Subcutaneous adipose tissue (tissue), 4 donors: ENCODE data around the gene MUC3A. TPM values are rescaled to one million over a fixed set of nuclear protein-coding genes. Genes with fewer than 3 reads are reported as not detected.

Experiments
- total RNA-seq, 4 donors: library from RNA; depleted of rRNA; stranded (reverse); fragments of >200 nt; gene quantifications; one replicate each; pipeline ENCODE4 v1.1.0, GENCODE V29; 2016
- TF ChIP-seq, protein P1 (sequence below): fragments of 450-650 bp; IDR thresholded peaks from one replicate; pipeline ENCODE4 v1.5.1; 2016; ENCODE audit warnings: low read depth, mild to moderate bottlenecking, control low read depth, antibody characterized with exemption, moderate library complexity

Gene MUC3A
- total RNA-seq, 4 donors from 2014 or later: under 0.01 to 0.94 (median 0.24) TPM

DNA sequence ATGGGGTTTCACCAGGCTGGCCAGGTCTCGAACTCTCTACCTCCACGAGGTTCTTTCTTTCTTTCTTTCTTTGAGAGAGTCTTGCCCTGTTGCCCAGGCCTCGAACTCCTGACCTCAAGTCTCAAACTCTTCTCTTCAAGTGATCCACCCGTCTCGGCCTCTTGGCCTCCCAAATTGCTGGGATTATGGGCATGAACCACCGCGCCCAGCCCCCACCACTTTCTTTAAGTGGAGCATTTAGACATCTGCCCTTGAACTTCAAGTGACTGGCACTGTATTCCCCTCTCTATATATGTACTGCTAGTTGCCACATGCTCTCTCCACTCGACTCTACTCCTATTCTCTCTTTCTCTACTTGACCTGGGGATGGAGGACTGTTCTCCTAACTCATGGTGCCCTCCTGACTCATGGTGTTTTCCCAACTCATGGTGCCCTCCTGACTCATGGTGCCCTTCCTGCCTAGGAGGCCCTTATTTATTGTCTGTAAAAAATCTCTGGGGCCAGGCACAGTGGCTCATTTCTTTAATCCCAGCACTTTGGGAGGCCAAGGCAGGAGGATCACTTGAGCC, 34.4 kb upstream of the MUC3A start:
- TF ChIP-seq, protein P1, sequence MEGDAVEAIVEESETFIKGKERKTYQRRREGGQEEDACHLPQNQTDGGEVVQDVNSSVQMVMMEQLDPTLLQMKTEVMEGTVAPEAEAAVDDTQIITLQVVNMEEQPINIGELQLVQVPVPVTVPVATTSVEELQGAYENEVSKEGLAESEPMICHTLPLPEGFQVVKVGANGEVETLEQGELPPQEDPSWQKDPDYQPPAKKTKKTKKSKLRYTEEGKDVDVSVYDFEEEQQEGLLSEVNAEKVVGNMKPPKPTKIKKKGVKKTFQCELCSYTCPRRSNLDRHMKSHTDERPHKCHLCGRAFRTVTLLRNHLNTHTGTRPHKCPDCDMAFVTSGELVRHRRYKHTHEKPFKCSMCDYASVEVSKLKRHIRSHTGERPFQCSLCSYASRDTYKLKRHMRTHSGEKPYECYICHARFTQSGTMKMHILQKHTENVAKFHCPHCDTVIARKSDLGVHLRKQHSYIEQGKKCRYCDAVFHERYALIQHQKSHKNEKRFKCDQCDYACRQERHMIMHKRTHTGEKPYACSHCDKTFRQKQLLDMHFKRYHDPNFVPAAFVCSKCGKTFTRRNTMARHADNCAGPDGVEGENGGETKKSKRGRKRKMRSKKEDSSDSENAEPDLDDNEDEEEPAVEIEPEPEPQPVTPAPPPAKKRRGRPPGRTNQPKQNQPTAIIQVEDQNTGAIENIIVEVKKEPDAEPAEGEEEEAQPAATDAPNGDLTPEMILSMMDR: no peak

GRCh38 chr7:100921039-100921438, 28.3 kb upstream of the MUC3A start:
- TF ChIP-seq, protein P1: no peak

GRCh38 chr7:100929808-100930174, 19.5 kb upstream of the MUC3A start:
- TF ChIP-seq, protein P1: no peak

DNA sequence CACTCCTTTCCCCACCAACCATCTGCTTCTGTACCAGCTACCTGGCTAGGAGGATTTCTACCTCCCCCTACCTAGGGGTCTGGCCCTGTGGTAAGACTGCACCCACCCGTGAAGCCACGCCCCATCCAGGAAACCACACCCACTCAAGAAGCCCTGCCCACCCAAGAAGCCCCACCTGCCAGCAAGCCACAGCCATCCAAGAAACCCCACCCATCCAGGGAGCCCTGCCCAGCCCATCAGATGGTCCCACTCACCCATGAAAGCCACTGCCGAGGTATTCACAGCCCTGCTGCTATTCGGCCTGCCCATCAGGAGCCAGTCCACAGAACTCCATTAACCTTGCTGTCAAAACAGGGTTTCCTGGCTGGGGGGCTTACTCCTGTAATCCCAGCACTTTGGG, 15.6 kb upstream of the MUC3A start:
- TF ChIP-seq, protein P1: no peak

DNA sequence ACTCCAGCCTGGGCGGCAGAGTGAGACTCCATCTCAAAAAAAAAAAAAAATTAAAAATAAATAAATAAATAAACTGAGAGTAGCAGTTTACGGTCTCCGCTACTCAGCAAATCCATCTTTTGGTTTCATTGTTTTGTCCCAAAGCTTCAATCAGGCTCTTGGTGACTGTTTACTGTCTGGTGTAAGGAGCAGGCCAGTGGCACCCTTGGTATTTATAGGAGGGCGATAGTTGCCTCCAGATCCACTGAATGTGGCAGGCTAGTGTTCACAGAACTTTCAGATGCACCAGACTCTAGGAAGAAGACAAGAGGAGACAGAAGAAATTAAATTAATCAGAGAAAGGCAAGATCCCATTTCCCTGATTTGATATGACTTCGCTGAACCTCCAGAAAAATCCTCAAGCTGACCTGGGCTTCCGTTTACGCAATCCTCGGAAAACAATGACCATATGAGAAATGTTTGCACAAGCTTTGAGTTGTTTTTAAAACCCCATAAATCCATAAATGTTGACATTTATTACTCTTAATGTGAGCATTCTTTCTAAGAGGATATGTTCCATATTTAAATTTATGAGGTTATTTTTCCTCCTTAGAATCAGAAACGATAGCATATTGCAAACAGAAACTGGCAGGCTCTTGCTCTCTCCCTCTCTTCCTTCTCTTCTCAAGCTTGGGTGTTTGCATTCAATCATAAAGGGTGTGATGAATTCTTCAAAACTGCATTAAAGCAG, 7.1 kb upstream of the MUC3A start:
- TF ChIP-seq, protein P1: no peak

GRCh38 chr7:100943693-100944092, 5.6 kb upstream of the MUC3A start:
- TF ChIP-seq, protein P1: no peak

GRCh38 chr7:100944138-100944537, 5.2 kb upstream of the MUC3A start:
- TF ChIP-seq, protein P1: no peak
